Activated CD4-positive, alpha-beta T cell treated with anti-CD3 and anti-CD28 coated beads, Interleukin-2, amount 50 U/mL, for 24 hours (primary cell): ENCODE results near the gene GTPBP1.
A peak's percentile ranks its signal among the peaks of the same experiment; 100 is the strongest.

ENCODE experiments used
- DNase-seq, 2 donors: peaks; one replicate each; pipeline ENCODE4 v3.0.0-alpha.2; 2020; ENCODE audit warnings: low read depth in 1 of 2, low spot score in 1 of 2

Gene GTPBP1

GRCh38 chr22:38705235-38706100 is at the start of gene GTPBP1:
GTPBP1 (plus strand) TSS chr22:38705944; CDS start chr22:38705956, 12 bp downstream.
- DNase-seq, result peak; percentile 86 to 99

- peak; percentile 76 to 77 for DNase-seq
Measured at GRCh38 chr22:38656256-38657044, 49.3 kb upstream of the GTPBP1 start, which contains the start of the genes CBY1 and FAM227A. CBY1 (plus strand) TSS chr22:38656638; CDS start chr22:38668055, 11,417 bp downstream. FAM227A (minus strand) TSS chr22:38656392; CDS start chr22:38650168, 6,224 bp downstream.

- peak; percentile 4 to 10 for DNase-seq
Measured at GRCh38 chr22:38657045-38657909, 48.5 kb upstream of the GTPBP1 start.

- no peak for DNase-seq
Measured at GRCh38 chr22:38674888-38675287, 30.9 kb upstream of the GTPBP1 start.

- no peak for DNase-seq
Measured at GRCh38 chr22:38675833-38676232, 29.9 kb upstream of the GTPBP1 start.

- DNase-seq, result peak; percentile 65 to 80
Measured at GRCh38 chr22:38681582-38682335, 24.0 kb upstream of the GTPBP1 start, which contains the start of gene TOMM22. TOMM22 (plus strand) TSS chr22:38681957; CDS start chr22:38681979, 22 bp downstream.

GRCh38 chr22:38684895-38685294 is 20.8 kb upstream of the GTPBP1 start:
- no peak for DNase-seq

GRCh38 chr22:38685761-38686160 is 20.0 kb upstream of the GTPBP1 start:
- no peak for DNase-seq

GRCh38 chr22:38689651-38690050 is 16.1 kb upstream of the GTPBP1 start:
- no peak for DNase-seq

GRCh38 chr22:38694049-38694448 is 11.7 kb upstream of the GTPBP1 start:
- DNase-seq, result no peak

- DNase-seq, result no peak
Measured at GRCh38 chr22:38694940-38695339, 10.8 kb upstream of the GTPBP1 start.

GRCh38 chr22:38696606-38697424 is 8.9 kb upstream of the GTPBP1 start:
- peak in 1 of 2 donors; percentile 46 for DNase-seq

- DNase-seq, result no peak
Measured at GRCh38 chr22:38697425-38698089, 8.2 kb upstream of the GTPBP1 start.

- DNase-seq, result no peak
Measured at GRCh38 chr22:38698407-38699094, 7.2 kb upstream of the GTPBP1 start.

GRCh38 chr22:38699143-38699542 is 6.6 kb upstream of the GTPBP1 start:
- DNase-seq, result no peak

- no peak for DNase-seq
Measured at GRCh38 chr22:38699784-38700183, 6.0 kb upstream of the GTPBP1 start.

GRCh38 chr22:38700270-38700788 is 5.4 kb upstream of the GTPBP1 start:
- peak in 1 of 2 donors; percentile 7 for DNase-seq
